ENCODE results near the gene GSTO2.

Gene GSTO2

DNA sequence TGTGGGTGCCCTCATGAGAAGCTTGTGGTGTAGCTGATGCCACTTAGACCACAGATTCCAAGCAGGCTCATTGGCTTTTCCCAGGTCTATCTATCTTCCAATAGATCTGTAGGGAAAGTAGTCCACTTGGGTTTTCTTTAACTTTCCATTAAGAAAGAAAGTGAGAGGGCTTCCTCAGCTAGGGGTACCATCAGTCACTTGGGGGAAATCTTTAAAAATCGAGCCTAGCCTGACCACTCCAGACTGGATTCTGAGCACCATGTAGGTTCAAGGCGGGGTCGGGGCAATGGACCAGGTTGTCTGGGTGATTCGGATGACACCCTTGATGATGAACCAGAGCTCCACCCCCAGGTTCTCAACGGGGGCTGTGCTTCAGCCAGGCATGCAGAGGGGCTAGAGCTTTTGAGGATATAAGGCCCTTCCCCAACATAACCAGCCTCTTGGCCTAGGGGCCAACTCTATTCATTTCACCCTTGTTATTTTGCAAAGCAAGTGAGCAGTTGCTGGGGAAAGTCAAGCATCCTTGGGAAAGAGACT is 42.3 kb downstream of the GSTO2 start:
- DNase-seq, result no peak

DNA sequence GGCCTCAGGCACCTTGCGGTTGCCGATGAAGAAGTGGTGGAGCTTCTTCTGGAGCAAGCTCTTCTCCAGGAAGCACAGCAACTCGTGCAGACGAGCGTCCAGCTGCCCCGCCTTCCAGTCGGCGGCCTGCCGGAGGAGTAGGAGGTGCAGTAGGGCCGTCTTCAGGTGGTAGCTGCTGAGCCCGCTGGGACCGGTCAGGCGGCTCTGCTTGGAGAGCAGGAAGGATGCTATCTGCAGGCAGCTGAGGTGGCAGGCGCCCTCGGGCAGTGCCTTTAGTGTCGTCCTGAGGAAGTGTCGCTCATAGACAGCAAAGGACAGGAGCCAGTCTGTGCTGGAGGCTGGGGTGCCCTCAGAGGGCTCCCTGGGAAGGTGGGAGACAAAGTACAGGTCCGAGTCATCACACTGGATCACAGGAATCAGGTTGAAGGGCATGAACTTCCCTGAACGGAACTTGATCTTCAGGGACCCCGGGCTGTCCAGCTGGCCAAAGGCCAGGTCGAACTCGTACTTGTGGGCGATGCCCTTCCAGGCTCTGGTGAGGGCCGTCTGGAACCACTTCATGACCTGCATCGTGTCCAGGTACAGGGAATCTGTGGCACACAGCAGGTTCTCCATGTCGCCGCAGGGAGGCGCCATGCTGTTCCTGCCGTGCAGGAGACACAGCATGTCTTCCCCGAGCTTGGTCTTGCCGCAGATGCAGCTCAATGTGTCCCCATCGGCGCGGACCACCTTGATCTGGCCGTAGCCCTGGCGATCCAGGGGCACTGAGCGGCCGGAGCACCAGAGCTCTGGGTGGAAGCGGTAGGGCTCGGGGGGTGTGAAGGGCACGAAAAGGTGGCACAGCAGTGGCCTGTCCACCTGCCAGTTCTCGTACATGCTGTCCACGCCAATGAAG is 45.9 kb downstream of the GSTO2 start:
- no peak for DNase-seq

DNA sequence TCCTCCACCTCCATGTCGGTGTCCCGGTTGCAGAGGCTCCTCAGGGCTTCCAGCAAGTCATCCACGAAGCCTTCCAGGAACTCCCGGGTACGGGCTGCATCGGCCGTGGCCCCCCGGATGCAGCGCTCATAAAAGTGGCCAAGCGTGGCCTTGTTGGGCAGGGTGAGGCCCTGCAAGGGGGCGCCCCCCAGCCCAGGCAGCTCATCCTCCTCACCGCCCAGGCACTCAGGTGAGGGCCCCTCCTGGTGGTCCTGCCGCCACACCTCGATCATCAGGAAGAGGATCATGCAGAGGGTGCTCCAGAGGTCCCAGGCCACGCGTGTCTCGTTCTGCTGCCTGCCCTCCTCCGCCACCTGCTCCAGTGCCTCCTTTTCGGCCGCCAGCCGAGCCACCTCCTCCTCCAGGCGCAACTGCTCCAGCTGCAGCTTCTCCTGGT is 46.5 kb downstream of the GSTO2 start:
- DNase-seq, result no peak

DNA sequence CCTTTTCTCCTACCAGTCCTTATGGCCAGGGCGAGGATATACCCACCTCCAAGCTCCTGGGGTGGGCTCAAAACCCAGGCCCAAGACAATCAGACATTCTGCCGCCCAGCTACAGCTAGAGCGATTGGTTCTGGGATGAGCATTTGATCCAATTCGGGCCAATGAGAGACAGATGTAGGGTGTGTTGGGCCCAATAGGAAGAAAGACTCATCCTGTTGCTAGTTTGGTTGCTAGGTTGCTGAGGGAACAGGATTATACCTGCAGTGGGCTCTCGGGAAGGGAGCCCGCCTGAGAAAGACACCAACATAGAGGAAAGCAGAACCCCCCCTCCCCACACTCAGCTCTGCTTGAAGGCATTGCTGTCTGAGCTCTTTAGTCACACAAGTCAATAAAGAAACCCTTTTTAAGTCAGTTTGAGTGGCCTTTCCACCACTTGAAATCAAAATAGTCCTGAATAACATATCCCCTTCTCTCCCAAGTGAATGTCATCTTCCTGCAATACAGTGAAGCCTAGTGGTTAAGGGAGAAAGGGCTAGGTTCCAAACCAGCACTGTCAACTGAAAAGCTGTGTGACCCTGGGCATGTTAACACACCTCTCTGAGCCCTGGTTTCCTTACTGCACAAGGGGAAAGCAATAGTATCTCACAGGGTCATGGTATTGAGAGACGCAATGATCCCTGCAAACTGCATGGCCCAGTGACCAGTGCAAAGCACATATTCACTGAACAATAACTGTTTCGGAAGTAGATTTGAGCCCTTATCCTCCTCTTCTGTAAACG is 47.5 kb downstream of the GSTO2 start:
- DNase-seq, result no peak

DNA sequence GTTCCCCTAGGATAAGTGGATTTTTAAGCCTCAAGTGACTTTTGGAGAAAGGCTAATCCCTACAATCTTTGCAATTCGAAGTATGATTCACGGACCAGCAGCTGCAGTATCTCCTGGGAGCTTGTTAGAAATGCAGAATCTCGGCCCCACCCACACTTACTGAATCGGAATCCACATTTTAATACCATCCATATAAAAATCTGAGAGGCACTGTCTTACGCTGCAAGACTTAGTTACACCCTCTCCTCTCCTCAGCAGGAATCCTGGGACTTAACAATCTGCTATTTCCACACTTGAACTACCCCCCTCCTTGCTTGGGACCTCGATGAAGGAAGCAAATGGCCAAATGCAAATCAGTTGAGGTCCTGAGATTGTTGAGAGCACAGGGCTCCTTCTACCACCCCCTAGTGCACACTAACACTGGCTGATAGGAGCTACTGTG is 48.3 kb downstream of the GSTO2 start:
- no peak for DNase-seq

DNA sequence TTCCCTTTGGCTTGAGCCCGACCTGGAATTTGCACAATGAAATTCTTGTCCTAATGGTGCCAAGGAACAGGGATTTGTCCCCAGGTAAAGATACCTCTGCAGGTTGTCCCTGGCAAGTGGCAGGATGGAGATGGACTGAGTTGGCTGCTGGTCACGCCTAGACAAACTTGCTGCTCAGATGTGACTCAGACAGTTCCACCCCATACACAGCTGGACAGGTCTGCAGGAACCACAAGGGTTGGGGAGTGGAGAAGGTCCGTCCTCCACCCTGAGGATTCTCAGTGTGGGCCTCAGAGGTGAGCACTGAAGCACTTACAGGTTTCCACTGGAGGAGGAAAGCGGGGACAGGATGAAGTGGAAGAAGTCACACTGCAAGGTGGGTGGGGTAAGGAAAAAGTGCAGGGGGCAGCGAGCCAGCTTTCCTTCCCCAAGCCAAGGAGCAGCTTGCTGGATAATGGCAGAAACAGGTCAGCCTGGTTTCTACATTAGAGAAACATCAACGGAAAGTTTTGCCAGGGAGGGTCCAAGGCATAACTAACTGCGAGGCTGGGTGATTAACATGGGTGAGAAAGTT is 48.8 kb downstream of the GSTO2 start:
- no peak for DNase-seq

DNA sequence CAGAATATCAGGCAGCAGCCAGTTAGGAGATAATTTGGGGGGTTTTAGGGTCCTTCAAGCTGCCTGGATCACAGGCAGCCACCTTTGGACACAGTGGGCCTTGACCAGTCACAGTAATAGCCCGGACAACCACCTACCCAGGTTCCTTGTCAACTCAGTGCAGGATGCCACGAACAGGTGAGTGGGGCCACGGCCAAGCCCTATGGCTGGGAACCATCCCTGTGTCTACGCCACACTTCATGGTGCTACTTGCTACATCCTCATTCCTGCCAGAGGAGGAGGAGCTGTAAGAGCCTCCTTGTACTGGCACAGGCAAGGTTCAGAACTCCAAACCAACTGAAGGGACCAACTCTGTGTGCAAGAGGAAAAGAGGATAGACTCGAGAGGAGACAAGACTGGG is 49.3 kb downstream of the GSTO2 start:
- DNase-seq, result no peak

DNA sequence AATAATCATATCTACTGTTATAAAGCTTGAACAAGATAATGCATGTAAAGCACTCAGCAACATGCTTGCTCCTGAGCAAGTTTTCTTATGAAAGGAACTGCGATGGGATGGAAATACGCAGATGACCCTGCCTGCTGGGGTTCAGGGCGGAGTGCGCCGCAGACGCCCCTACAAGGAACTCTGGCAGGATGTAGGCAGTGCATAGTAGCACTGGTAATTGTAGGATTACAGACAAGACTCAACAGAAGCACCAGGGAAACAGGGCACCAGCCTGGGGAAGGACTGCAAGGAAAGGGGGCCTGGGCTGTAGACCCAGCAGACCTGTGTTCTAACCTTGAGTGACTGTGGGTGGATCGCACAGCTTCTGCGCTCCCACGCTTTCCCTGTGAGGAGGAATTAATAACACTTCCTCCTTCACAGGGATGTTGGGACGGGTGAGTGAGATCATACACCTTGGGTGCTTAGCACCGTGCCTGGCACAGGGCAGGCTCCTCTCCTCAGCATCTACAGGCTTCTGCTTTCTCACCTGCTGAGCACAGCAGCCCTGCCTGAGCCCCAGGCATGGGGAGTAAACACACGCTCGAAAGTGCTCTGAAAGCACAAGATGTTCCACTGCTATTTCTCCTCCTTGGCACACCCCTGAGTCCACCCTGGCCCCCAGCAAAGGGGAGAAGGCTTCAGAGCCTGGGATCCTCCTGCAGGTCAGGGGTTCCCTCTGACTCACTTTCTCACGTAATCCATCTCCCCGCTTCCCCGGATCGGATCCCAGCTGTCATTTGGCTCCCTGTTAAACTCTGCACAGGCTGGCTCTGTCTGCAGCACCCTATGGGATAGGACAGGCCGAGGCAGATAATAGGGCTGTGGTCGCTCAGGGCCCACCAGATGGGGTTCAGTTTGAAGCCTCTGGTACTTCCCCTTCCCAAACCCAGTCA is 50.1 kb downstream of the GSTO2 start:
- no peak for DNase-seq

DNA sequence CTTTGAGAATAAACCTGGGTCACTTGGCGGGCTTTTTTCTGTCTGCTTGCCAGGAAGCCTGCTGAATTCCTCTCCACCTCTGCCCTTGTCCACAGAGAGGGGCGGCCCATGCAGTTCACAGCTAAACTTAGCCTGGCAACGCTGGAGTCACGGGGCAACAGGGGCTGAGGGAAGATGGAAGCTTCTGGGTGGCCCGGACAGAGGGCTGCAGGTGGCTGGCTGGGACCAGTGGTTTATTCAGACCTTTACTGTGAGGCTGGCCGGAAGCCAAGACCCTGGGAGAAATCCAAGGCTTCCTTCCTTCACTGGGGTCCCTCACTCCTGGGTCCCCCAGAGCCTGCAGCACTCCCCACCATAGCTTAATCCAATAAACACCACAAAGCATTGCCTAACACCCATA is 52.2 kb downstream of the GSTO2 start:
- DNase-seq, result no peak

DNA sequence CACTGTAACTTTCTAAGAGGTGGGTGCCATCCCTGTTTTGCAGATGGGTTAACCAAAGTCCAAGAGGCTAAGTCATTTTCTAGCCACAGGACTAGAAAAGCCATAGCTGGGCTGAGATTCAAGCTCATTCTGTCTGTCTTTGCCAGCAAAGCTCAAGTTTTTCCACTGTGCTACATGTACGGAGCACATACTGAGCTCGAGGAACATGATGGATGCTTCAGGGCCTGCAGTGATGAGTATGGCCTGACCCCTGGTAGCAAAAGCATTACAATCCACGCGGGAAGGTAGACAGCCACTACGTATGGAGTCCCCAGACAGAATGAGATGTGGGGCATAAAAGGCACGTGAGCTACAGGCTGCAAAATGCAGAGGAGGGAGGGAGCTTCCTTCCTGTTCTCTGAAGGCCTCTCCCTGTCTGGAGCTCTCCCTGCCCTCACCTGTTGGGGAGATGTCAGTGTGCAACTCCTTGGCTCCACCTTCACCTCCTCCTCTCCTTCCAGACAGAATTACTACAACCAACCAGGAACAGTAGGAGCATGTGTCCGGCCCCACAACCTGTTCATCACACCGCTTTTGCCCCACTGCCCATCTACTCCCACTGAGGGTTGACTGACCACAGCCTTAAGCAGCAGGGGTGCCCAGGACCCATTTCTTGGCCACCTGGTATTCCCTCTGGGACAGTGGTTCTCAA is 52.9 kb downstream of the GSTO2 start:
- DNase-seq, result no peak

DNA sequence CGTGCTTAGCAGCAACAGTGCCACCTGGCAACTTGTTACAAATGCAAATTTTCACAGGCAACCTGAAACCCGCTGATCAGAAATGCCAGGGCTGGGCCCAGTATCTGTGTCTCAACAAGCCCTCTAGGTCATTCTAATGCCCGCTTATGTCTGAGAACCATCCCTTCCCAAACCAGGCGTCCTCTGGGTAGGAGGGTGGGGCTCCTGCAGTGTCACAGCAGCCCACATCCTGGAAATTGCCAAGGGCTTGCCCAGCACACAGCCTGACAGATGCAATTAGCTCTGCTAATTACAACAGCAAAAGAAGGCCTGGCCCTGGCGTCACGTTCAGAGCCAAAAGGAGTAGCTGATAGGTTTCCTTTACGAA is 53.4 kb downstream of the GSTO2 start:
- DNase-seq, result no peak

DNA sequence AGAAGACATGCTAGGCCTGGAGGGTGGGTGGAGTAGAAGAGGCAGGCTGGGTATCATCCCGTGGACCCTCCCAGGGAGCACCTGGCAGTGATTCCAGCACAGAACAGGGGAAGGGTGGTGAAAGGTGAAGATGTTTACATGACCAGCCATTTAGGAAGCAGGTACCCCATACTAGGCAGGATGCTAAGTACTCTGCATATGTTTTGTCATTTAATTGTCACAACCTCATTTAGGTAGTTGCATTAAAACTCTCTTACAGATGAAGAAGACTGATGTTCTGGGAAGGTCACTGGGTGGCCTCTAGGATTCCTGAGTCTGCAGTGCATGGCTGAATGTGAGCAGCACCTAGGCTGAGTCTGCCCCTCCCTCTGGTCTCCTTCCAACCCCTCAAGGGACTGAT is 54.1 kb downstream of the GSTO2 start:
- DNase-seq, result no peak

DNA sequence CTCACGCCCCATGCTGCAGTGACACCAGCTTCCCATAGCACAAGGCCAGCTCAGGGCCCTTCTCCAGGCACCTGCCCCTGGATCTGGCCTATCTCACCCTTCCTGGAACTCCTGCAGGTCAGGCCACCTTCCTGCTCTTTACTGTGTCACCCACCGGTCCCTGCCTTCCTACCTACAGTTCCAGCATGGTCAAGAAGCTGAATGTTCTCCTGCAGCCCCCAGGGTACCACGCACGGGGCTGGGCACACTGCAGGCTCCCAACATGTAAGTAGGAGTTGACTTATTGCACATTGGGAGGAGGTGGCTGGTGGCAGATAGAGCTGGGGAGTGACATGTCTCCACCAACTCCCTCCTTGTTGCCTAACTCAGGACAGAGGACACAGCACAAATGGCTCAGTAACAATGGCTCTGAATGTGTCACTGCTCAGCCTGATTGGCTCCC is 54.8 kb downstream of the GSTO2 start:
- DNase-seq, result no peak

DNA sequence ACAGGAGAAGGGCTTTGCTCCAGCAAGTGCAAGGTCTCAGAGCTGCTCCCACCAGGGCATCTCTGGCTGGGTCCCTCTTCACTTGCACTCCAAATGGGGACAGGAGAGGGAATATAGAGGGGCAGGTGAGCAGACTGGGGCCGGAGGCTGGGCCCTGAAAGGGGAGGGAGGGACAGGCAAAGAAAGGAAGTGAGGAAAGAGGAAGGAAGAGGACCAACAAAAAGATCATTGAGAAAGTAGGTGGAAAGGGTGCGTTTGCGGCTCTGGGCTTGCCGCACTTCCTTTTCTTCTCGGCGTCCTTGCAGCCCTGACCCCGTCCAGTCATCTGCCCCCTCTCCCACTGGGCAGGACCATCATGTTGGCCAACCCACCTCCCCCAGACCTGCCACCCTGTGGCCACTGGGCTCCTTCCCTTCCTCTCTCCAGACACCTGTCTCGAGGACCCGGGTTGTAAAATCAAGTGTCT is 55.3 kb downstream of the GSTO2 start:
- no peak for DNase-seq

DNA sequence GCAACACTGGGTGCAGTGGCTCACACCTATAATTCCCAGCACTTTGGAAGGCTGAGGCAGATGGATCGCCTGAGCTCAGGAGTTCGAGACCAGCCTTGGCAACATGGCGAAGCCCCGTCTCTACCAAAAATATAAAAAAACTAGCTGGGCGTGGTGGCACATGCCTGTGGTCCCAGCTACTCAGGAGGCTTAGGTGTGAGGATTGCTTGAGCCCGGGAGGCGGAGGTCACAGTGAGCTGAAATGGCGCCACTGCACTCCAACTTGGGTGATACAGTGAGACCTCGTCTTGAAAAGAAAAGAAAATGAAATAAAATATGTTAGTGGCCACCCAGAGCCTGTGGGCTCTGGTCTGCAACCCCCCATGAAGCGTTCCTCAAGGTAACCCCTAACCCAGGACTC is 55.9 kb downstream of the GSTO2 start:
- DNase-seq, result no peak

DNA sequence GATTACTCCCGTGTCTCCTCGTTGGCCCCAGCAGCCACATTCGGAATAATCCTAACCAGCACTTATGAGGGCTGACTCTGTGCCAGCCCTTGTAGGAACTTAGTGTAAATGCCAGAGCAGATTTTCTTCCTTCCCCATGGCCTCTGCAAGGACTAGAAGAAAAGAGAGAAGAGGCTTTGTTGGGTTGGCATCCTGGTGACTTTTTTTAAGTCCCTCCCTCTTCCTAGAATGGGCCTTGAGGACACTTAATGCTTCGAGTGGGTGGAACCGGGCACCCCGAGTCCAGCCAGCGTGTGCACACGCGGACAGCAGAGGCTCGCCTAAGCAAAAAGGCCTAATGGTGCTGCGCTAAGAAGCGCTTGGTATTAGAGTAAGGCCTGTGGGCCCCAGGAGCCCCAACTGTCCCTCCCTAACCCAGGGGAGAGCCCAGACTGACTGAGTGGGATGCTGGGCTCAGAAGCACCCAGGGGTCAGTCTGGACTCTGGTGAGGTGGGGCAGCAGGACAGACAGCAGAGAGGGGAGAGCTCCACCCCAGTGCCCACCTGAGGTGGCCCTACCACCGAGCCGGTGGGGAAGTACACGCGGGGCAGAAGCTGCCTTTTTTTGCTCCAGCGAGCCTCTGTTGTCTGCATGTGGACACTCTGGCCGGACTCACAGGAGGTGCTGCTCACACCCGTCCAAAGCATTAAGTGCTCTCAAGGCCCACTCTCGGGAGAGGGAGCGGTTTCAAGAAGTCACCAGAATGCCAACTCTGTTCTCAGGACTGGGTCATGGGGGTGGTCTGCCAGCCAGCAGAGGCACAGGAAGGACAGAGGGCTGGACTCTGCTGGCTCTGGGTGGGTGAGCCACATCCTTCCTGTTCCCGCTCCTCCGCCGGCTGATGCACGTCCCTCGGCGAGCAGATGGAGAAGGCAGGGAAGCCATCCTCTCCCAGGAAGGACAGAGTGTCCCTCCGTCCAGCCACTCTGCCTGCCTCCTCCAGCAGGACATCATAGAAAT is 56.8 kb downstream of the GSTO2 start:
- no peak for DNase-seq

DNA sequence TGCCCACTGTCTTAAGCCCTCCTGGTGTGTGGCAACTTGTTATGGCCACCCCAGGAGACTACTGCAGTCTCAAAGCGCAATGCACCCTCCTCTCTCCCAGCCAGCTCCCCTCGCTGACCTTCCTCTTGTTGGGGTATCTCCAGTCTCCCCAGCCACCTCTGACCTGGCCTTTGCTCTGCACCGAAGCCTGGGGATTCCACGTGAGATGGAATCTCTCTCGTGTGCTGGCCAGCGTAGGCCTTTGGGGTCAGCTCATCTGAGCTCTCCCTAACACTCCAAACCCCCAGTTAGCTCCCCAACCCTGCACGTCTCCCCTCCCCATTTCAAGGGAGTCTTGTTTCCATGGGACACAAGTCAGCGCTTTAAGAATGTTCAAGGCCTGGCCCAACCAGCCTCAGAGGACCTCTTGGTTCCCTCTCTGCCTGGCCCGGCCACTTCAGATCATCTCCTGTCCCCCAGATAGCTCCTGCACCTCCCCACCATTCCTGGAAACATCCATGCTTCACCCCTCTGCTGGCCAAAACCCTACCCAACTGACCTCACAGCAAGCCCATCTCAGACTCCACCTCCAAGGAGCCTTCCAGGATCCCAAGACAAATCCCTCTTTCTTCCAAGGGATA is 58.1 kb downstream of the GSTO2 start:
- DNase-seq, result no peak

DNA sequence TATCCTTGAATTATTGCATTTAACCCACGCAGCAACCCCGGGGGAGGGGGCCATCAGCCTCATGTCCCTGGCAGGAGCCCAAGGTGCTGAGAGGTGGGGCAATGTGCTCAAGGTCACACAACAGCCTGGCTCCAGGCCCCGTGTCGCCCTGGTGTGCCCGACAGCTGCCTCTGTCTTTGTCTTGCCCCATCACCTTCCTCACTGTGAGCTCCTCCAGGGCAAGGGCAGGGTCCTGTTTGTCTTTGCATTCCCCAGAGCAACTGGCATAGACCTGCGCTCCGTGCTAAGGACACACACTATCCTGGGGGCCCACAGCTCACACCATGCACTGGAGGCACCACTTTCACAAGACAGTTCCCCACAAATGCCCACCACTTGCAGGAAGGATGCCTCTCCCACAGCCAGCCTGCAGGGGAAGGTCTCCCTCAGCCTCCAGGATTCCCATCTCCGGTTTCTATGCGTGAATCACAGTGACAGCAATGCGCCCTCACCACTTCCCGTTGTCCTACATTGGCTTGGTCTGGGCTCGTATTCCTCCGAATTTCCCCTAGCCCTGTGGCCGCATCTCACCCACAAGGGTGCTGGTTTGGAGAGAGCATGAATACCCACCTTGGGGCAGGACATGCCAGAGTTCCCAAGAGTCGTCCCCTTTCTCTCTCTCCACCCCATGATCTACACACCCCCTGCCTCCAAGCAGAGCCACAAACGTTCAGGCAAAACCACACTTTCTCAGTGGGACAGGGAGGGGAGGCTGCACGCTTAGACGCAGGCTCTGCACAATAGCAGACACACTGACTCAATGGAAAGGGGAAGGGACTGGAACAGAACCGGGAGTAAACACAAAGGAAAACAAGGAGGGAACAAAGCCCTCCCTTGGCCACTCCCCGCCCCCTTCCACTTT is 59.0 kb downstream of the GSTO2 start:
- no peak for DNase-seq

DNA sequence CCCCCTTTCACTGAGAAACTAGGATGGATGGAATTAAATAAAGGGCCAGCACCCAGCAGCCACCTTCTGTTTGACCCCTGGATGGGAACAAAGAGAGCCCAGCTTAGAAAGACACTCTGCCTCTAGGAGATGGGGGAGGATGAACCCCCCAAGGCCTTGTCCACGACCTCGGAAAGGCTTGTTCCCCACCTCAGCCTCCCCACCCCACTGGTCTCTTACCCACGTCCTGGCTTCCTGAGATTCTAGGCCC is 59.6 kb downstream of the GSTO2 start:
- DNase-seq, result no peak

All from NCI-H1105 treated with DMSO at 0.1 percent for 48 hours (cell line).